ENCODE results near the gene UBR4. TPM values are rescaled to one million over a fixed set of nuclear protein-coding genes. Genes with fewer than 3 reads are reported as not detected.

UBR4 gene
- total RNA-seq, 1 experiment from 2014 or later: 107 TPM

DNA sequence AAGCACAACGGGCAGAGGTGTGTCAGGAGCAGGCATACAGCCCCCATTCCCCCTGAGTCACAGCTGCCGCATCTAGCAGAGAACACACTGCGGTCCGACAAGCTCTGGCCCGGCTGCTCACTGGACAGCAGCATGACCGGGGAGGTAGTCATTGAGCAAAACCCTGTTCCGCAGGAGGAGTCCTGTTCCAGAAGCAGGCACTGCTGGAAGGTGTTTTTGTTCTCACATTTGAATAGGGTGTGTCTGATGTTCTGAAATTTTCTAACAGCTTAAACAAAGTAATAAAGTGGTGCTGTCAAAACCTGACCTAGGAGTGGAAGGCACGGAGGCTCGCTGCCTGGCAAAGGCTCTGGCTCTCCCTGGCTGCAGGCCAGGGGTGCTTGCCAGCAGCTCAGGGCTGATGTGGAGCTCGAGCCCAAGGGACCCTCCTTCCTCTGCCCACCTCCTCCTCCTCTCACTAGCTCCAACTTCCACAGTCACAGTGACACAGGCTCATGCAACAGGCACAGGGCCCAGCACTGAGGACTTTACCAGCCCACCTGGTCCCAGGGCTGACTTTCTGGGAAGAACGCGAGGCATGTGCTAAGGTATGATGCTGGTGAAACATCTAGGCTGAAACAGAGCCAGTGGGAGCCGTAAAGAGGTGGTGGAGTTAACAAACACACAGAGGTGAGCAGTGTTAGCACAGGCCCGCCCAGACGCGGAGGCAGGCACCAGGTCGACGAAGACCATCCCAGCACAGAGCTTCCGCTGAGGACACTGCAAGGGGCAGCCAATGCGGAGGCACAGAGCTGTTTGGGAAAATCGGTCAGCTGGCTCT is 135.0 kb downstream of the UBR4 start (continued):
- no peak for TF ChIP-seq POLR2A (IDR thresholded peaks at IDR 0.05; ENCODE audit: borderline replicate concordance, extremely low read depth, insufficient read depth, insufficient read length)
- TF ChIP-seq ZNF274 (IDR thresholded peaks at IDR 0.05; ENCODE audit: low read depth, low read length): no peak
- no peak for TF ChIP-seq SIN3A (IDR thresholded peaks at IDR 0.05; ENCODE audit: low read depth)
- no peak for TF ChIP-seq ZFX (IDR thresholded peaks at IDR 0.05)
- no peak for TF ChIP-seq CBX3 (IDR thresholded peaks at IDR 0.05; ENCODE audit: low read depth)
- no peak for TF ChIP-seq ZBTB33 (IDR thresholded peaks at IDR 0.05; ENCODE audit: extremely low read depth, insufficient replicate concordance, low read length)
- no peak for TF ChIP-seq POLR2AphosphoS5 (IDR thresholded peaks at IDR 0.05; ENCODE audit: low read depth, low read length)

- Histone ChIP-seq H3K79me2 (ENCODE audit: insufficient read depth, low read length) (no peaks in the 10 kb centered on the region), H3K4me1 (ENCODE audit: control insufficient read depth in 1 of 2, insufficient read depth in 2 of 2, low read length in 2 of 2) (no peaks in the 10 kb centered on the region), H3K9me2 (ENCODE audit: insufficient read depth) (no peaks in the 10 kb centered on the region), H2AFZ (ENCODE audit: low read depth, low read length, poor library complexity, severe bottlenecking) (no peak overlapping the region), H3K9me3 (ENCODE audit: control insufficient read depth in 1 of 2, insufficient read depth in 1 of 2, low read depth in 1 of 2, low read length in 2 of 2) (no peaks in the 10 kb centered on the region), H3K4me3 (replicated peaks in 1 of 2; ENCODE audit: low read depth in 1 of 2, low read length in 2 of 2) (no peak overlapping the region), H3K27me3 (ENCODE audit: insufficient read depth, low read length) (no peaks in the 10 kb centered on the region), H3K4me2 (ENCODE audit: low read length) (no peak overlapping the region), H3K36me3 (ENCODE audit: control insufficient read depth in 1 of 2, insufficient read depth in 2 of 2, low read length in 2 of 2) (peaks cover 24 to 43% of the 10 kb centered on the region in 2 experiments), H4K20me1 (ENCODE audit: insufficient read depth) (no peaks in the 10 kb centered on the region), H3K9ac (ENCODE audit: low read length) (no peak overlapping the region), H3K27ac (ENCODE audit: low read depth, low read length) (no peak overlapping the region)
- ChIA-PET POLR2A (no interaction called here), CTCF (no interaction called here), RAD21 (ENCODE audit: low non-redundant PET in 1 of 2, low total read pairs in 2 of 2, uncharacterized antibody in 2 of 2, unreplicated experiment in 2 of 2) (no interaction called here)
- TF ChIP-seq ZBTB33 (IDR thresholded peaks at IDR 0.05; ENCODE audit: extremely low read depth, insufficient replicate concordance, low read length) (no peak), TCF7L2 (IDR thresholded peaks at IDR 0.05; ENCODE audit: borderline replicate concordance, extremely low read depth, insufficient read depth, insufficient read length) (no peak), YY1 (IDR thresholded peaks at IDR 0.05; ENCODE audit: extremely low read depth, insufficient replicate concordance, low read depth, low read length) (no peak), ELF1 (IDR thresholded peaks at IDR 0.05; ENCODE audit: borderline replicate concordance, low read depth) (no peak), SP1 (IDR thresholded peaks at IDR 0.05; ENCODE audit: low read depth) (no peak), EGR1 (IDR thresholded peaks at IDR 0.05; ENCODE audit: low read depth) (no peak), POLR2A (IDR thresholded peaks at IDR 0.05; ENCODE audit: borderline replicate concordance, extremely low read depth, insufficient read depth, insufficient read length) (no peak), JUND (IDR thresholded peaks at IDR 0.05) (no peak), ATF3 (IDR thresholded peaks at IDR 0.05) (no peak), REST (IDR thresholded peaks at IDR 0.05; ENCODE audit: low read depth) (no peak), ZNF274 (IDR thresholded peaks at IDR 0.05; ENCODE audit: low read depth, low read length) (no peak), CEBPB (IDR thresholded peaks at IDR 0.05; ENCODE audit: low read depth) (no peak), SIN3A (IDR thresholded peaks at IDR 0.05; ENCODE audit: low read depth) (no peak)
- DNase-seq (ENCODE audit: low read depth, low spot score): no peak
- intact Hi-C loops (cut with micrococcal nuclease): no loop called here
- no TSS peak for BruUV-seq (replicated peaks)
- no peak for ATAC-seq
Measured at GRCh38 chr1:19074361-19074901, 135.6 kb downstream of the UBR4 start.

All from HCT116 (cell line).